Panc1 (cell line): Measurements from ENCODE around the gene INSIG2. TPM values are rescaled to one million over a fixed set of nuclear protein-coding genes. Genes with fewer than 3 reads are reported as not detected.

Experiments used
- ATAC-seq: fragments of 200-7000 bp; cut with Tn5 transposase; 2 replicates; pipeline ENCODE4 v1.9.1; 2020; ENCODE audit warnings: mild to moderate bottlenecking, moderate library complexity
- BruUV-seq: library from RNA; stranded (reverse); fragments of 400-500 nt; replicated peaks from 2 replicates; lab custom pipeline; 2021; lab: Mats Ljungman, UMichigan
- CTCF ChIA-PET: fragments of 300-600 bp; sonication (Branson Sonifier 250); formaldehyde crosslinking; loops from one replicate; lab custom pipeline; 2022; ENCODE audit warnings: antibody characterized with exemption; lab: Charles Lee
- POLR2A ChIA-PET: fragments of 300-600 bp; sonication (Branson Sonifier 250); formaldehyde crosslinking; loops from one replicate; lab custom pipeline; 2022; ENCODE audit warnings: antibody characterized with exemption; lab: Charles Lee
- DNase-seq: peaks from one replicate; pipeline ENCODE4 v3.0.0-alpha.2; 2010; ENCODE audit warnings: low read depth, low spot score
- H3K27ac ChIP-seq: 2 replicates; pipeline ENCODE4 v1.5.1; 2011; ENCODE audit warnings: mild to moderate bottlenecking, low read length, inconsistent platforms
- H3K27me3 ChIP-seq: fragments of 200-500 bp; sonication (Bioruptor generic); 2 replicates; pipeline ENCODE4 v1.6.0; 2014; ENCODE audit warnings: low read length, inconsistent platforms; ENCODE audit not compliant: control insufficient read depth, insufficient read depth
- H3K36me3 ChIP-seq: fragments of 200-500 bp; sonication (Bioruptor generic); 2 replicates; pipeline ENCODE4 v1.5.1; 2014; ENCODE audit warnings: inconsistent platforms, mild to moderate bottlenecking, low read length, moderate library complexity; ENCODE audit not compliant: control insufficient read depth, insufficient read depth
- H3K4me1 ChIP-seq: 2 replicates; pipeline ENCODE4 v1.5.1; 2011; ENCODE audit warnings: inconsistent platforms, mild to moderate bottlenecking, low read length, moderate library complexity; ENCODE audit not compliant: control insufficient read depth, insufficient read depth
- H3K4me3 ChIP-seq, 2 experiments: 2 replicates each; pipeline ENCODE4 v1.5.1; 2011 to 2012; ENCODE audit warnings: low read depth in 2 of 2, low read length in 2 of 2, mild to moderate bottlenecking in 2 of 2, inconsistent platforms in 1 of 2, moderate library complexity in 1 of 2
- H3K9me3 ChIP-seq: fragments of 200-500 bp; sonication (Bioruptor generic); 2 replicates; pipeline ENCODE4 v1.5.1; 2014; ENCODE audit warnings: low read depth, mild to moderate bottlenecking, inconsistent platforms, low read length, moderate library complexity; ENCODE audit not compliant: control insufficient read depth, insufficient read depth
- POLR2AphosphoS5 ChIP-seq: IDR thresholded peaks from 2 replicates; pipeline ENCODE4 v1.6.1; 2012; ENCODE audit warnings: mild to moderate bottlenecking, low read depth, low read length, moderate library complexity
- SIN3A ChIP-seq: IDR thresholded peaks from 2 replicates; pipeline ENCODE4 v1.6.1; 2012; ENCODE audit warnings: low read depth, mild to moderate bottlenecking, low read length, moderate library complexity, borderline replicate concordance; ENCODE audit not compliant: insufficient read depth
- TCF7L2 ChIP-seq: IDR thresholded peaks from 2 replicates; pipeline ENCODE4 v1.6.1; 2011; ENCODE audit warnings: mild to moderate bottlenecking, low read depth, low read length, inconsistent platforms
- in situ Hi-C: cut with HindIII; loops from 2 replicates; pipeline ENCODE4 v1.10.0; 2016; ENCODE audit warnings: low sequenced_read_pairs, low pct_unique_long_range_greater_than_20kb
- intact Hi-C: fragments of 100-400 bp; cut with micrococcal nuclease; formaldehyde crosslinking; loops from one replicate; pipeline ENCODE4 v1.10.0; 2022; ENCODE audit not compliant: unreplicated experiment
- total RNA-seq: library from RNA; stranded (reverse); gene quantifications from one replicate; pipeline ENCODE4 v1.2.1, GENCODE V29; 2021; ENCODE audit not compliant: unreplicated experiment
- TF ChIP-seq, protein P1 (sequence below): fragments of 450-650 bp; IDR thresholded peaks from 2 replicates; pipeline ENCODE4 v1.5.1; 2017; ENCODE audit warnings: mild to moderate bottlenecking
- TF ChIP-seq, protein P2 (sequence below), 2 experiments: IDR thresholded peaks; 2 replicates each; pipeline ENCODE4 v1.6.1; 2011 to 2012; ENCODE audit warnings: low read depth in 2 of 2, control low read depth in 1 of 2, low read length in 1 of 2, mild to moderate bottlenecking in 1 of 2, moderate library complexity in 1 of 2; ENCODE audit not compliant: insufficient read depth in 1 of 2

Gene INSIG2
- total RNA-seq, 1 experiment from 2014 or later, result 9.9 TPM

DNA sequence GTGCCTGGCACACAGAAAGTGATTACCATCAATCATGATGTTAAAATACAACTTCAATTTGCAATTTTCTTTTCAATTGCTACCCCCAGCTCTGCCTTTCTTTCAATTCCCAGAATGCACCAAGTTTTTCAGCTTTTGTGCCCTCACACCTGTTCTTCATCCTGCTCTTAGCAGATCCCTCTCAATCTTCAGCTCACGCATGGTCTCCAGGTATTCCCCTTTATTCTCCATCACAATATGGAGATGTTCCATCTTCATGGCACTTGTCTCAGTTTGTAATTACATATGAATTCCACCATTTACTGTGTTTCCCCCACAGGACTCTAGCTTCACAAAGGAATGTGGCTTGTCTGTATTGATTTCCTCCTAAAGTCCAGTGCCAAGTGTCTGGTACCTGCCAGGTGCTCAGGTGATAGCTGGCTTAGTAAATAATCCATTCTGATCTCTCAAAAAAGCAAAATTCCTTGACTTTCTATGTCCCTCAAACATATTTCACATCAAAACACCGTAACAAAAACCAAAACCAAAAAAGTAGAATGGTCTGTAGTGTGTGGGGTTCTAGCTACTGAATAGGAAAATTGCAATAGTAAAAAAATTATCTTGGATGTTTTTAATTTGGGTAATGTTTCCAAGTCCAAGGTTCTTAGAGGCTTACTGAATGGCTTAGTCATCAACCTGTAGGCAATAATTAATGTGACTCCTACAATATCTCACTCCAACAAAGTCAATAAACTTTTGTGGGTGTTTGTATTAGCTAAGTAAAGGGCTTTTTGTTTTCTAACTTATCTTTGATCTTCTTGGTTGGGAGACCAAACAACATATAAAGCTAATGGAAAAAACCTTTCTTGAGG lies 2.9 kb upstream of the INSIG2 start:
- ChIA-PET CTCF (no interaction called here), POLR2A (no interaction called here)
- Histone ChIP-seq H3K9me3 (no peaks in the 10 kb centered on the region), H3K4me3 (no peak overlapping the region), H3K36me3 (no peaks in the 10 kb centered on the region; the same call in 1 of the 2 replicates), H3K4me1 (peaks cover 4% of the 10 kb centered on the region; the same call in 1 of the 2 replicates), H3K27me3 (peaks cover 36% of the 10 kb centered on the region), H3K27ac (no peak overlapping the region)
- ATAC-seq (no peak), DNase-seq (no peak)
- in situ Hi-C loops (no loop called here), intact Hi-C loops (no loop called here)
- no TSS peak for BruUV-seq
- TF ChIP-seq SIN3A, result no peak
- TF ChIP-seq POLR2AphosphoS5, result no peak
- peak; percentile 44; the same call in 1 of the 2 replicates for TF ChIP-seq TCF7L2
- TF ChIP-seq, protein P1, sequence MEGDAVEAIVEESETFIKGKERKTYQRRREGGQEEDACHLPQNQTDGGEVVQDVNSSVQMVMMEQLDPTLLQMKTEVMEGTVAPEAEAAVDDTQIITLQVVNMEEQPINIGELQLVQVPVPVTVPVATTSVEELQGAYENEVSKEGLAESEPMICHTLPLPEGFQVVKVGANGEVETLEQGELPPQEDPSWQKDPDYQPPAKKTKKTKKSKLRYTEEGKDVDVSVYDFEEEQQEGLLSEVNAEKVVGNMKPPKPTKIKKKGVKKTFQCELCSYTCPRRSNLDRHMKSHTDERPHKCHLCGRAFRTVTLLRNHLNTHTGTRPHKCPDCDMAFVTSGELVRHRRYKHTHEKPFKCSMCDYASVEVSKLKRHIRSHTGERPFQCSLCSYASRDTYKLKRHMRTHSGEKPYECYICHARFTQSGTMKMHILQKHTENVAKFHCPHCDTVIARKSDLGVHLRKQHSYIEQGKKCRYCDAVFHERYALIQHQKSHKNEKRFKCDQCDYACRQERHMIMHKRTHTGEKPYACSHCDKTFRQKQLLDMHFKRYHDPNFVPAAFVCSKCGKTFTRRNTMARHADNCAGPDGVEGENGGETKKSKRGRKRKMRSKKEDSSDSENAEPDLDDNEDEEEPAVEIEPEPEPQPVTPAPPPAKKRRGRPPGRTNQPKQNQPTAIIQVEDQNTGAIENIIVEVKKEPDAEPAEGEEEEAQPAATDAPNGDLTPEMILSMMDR, result no peak
- TF ChIP-seq, protein P2, sequence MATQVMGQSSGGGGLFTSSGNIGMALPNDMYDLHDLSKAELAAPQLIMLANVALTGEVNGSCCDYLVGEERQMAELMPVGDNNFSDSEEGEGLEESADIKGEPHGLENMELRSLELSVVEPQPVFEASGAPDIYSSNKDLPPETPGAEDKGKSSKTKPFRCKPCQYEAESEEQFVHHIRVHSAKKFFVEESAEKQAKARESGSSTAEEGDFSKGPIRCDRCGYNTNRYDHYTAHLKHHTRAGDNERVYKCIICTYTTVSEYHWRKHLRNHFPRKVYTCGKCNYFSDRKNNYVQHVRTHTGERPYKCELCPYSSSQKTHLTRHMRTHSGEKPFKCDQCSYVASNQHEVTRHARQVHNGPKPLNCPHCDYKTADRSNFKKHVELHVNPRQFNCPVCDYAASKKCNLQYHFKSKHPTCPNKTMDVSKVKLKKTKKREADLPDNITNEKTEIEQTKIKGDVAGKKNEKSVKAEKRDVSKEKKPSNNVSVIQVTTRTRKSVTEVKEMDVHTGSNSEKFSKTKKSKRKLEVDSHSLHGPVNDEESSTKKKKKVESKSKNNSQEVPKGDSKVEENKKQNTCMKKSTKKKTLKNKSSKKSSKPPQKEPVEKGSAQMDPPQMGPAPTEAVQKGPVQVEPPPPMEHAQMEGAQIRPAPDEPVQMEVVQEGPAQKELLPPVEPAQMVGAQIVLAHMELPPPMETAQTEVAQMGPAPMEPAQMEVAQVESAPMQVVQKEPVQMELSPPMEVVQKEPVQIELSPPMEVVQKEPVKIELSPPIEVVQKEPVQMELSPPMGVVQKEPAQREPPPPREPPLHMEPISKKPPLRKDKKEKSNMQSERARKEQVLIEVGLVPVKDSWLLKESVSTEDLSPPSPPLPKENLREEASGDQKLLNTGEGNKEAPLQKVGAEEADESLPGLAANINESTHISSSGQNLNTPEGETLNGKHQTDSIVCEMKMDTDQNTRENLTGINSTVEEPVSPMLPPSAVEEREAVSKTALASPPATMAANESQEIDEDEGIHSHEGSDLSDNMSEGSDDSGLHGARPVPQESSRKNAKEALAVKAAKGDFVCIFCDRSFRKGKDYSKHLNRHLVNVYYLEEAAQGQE (IDR thresholded peaks at IDR 0.05; ENCODE audit: insufficient read depth in 1 of 2, low read depth in 2 of 2, low read length in 1 of 2), result no peak

DNA sequence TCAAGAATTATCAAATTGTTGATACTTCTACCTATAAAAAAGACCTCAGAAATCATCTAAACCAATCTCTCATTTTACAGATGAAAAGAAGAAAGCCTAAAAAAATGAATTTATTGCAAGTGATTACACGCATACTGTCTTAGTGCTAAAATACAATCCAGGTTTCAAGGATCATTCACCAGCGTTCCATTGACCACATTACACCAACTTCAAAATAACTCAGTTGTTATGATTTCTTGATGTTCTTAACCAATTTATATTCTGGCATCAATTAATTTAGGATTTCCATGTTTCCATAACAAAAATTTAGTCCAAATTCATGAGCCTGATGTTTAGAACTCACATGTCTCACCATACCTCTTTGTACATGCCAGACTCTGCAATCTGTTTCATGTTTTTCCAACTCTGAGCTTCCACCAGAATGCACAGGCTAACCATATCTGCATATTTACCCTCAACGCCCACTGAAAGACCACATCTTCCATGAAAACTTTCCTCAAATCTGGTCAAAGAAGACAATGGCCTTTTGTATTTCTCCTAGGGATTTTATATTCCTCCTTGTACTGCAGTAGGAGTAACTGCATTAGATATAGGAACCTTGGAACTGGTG lies 2.1 kb upstream of the INSIG2 start:
- intact Hi-C loops, result no loop called here
- Histone ChIP-seq H3K9me3 (no peaks in the 10 kb centered on the region), H3K27ac (no peak overlapping the region), H3K4me3 (no peak overlapping the region), H3K27me3 (peaks cover 30% of the 10 kb centered on the region), H3K4me1 (peaks cover 4% of the 10 kb centered on the region; the same call in 1 of the 2 replicates), H3K36me3 (no peaks in the 10 kb centered on the region; the same call in 1 of the 2 replicates)
- in situ Hi-C loops, result no loop called here
- ChIA-PET CTCF (no interaction called here), POLR2A (no interaction called here)
- no TSS peak for BruUV-seq
- ATAC-seq (no peak), DNase-seq (no peak)
- TF ChIP-seq, protein P2 (IDR thresholded peaks at IDR 0.05; ENCODE audit: insufficient read depth in 1 of 2, low read depth in 2 of 2, low read length in 1 of 2), result no peak
- TF ChIP-seq, protein P1, result no peak
- no peak for TF ChIP-seq POLR2AphosphoS5
- TF ChIP-seq SIN3A, result no peak
